Cardiac muscle cell (in vitro differentiated cells and primary cell): ENCODE data around the gene TTLL8. TPM values are rescaled to one million over a fixed set of nuclear protein-coding genes. Genes with fewer than 3 reads are reported as not detected.

Experiments used
- DNase-seq, 2 donors: peaks; one replicate each; pipeline versions ENCODE4 v3.0.0 to v3.0.0-alpha.2; 2010 to 2017; ENCODE audit warnings: low read depth in 1 of 2, low spot score in 1 of 2
- H3K27ac ChIP-seq: fragments of 200-600 bp; sonication (generic); 2 replicates; pipeline ENCODE4 v1.5.1; 2016
- H3K27me3 ChIP-seq: fragments of 200-600 bp; sonication (generic); 2 replicates; pipeline ENCODE4 v1.6.0; 2016; ENCODE audit warnings: control low read depth
- H3K36me3 ChIP-seq: fragments of 200-600 bp; sonication (generic); 2 replicates; pipeline ENCODE4 v1.5.1; 2016; ENCODE audit warnings: control low read depth
- H3K4me1 ChIP-seq: fragments of 200-600 bp; sonication (generic); 2 replicates; pipeline ENCODE4 v1.8.1; 2017; ENCODE audit warnings: low read depth, mild to moderate bottlenecking, mixed run types
- H3K4me3 ChIP-seq: fragments of 200-600 bp; sonication (generic); 2 replicates; pipeline ENCODE4 v1.5.1; 2016; ENCODE audit warnings: mild to moderate bottlenecking
- H3K9me3 ChIP-seq: fragments of 200-600 bp; sonication (generic); 2 replicates; pipeline ENCODE4 v1.5.1; 2017; ENCODE audit warnings: low read depth, mild to moderate bottlenecking, control low read depth
- polyA plus RNA-seq: library from polyadenylated mRNA; unstranded; fragments of >200 nt; fragmentation: Nextera tagmentation; extraction: Ambion mirVana; gene quantifications from 2 replicates; pipeline ENCODE4 v1.2.1, GENCODE V29; 2016
- total RNA-seq: library from RNA; depleted of rRNA; stranded (reverse); fragments of >200 nt; gene quantifications from 2 replicates; pipeline ENCODE4 v1.2.3, GENCODE V29; 2016
- TF ChIP-seq, protein P1 (sequence below): IDR thresholded peaks from 2 replicates; pipeline ENCODE4 v1.5.1; 2012; ENCODE audit warnings: low read depth, mild to moderate bottlenecking, low read length

Gene TTLL8
- total and polyA plus RNA-seq, 2 experiments from 2014 or later = not detected

GRCh38 chr22:50019316-50019715 is 38.8 kb downstream of the TTLL8 start:
- TF ChIP-seq, protein P1, sequence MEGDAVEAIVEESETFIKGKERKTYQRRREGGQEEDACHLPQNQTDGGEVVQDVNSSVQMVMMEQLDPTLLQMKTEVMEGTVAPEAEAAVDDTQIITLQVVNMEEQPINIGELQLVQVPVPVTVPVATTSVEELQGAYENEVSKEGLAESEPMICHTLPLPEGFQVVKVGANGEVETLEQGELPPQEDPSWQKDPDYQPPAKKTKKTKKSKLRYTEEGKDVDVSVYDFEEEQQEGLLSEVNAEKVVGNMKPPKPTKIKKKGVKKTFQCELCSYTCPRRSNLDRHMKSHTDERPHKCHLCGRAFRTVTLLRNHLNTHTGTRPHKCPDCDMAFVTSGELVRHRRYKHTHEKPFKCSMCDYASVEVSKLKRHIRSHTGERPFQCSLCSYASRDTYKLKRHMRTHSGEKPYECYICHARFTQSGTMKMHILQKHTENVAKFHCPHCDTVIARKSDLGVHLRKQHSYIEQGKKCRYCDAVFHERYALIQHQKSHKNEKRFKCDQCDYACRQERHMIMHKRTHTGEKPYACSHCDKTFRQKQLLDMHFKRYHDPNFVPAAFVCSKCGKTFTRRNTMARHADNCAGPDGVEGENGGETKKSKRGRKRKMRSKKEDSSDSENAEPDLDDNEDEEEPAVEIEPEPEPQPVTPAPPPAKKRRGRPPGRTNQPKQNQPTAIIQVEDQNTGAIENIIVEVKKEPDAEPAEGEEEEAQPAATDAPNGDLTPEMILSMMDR = no peak
- no peaks in the 10 kb centered on the region for H3K36me3 ChIP-seq
- no peaks in the 10 kb centered on the region for H3K4me1 ChIP-seq
- H3K27me3 ChIP-seq = peaks cover 55% of the 10 kb centered on the region
- no peak overlapping the region for H3K27ac ChIP-seq
- no peak overlapping the region for H3K4me3 ChIP-seq
- DNase-seq = no peak
- no peaks in the 10 kb centered on the region for H3K9me3 ChIP-seq

DNA sequence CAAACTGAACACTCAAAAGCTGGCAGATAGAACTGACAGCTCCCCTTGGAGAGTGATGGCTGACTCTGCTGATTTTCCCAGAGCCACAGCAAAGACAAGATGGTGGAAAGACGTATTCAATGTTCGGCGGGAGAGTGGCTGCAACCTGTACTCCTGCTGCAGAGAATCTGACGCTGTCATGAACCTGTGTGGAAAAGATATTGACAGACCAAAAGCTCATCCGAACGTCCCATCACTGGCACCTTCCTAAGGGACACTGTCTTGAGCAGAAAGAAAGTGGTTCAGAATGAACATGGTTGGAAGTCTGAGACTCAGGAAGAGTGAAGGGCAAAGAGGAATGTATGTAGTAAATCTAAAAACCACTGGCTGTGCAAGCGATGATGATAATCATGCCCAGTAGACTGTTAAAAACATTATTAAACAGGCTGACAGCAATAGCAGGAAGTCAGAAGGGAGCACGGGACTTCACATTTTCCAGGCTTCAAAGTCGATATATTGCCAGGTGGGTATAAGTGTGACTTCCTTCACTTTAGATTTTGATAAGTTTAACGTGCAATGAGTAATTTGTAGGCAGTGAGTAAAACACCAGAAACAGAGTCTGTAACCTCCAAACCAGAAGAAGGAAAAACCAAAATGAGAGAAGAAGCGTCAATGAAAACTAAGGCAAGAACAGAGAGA is 39.4 kb downstream of the TTLL8 start:
- Histone ChIP-seq H3K4me3 (no peak overlapping the region), H3K9me3 (no peaks in the 10 kb centered on the region), H3K27me3 (peaks cover 60% of the 10 kb centered on the region), H3K36me3 (no peaks in the 10 kb centered on the region), H3K27ac (no peak overlapping the region), H3K4me1 (no peaks in the 10 kb centered on the region)
- no peak for DNase-seq
- TF ChIP-seq, protein P1 = no peak

- no peak for DNase-seq
- TF ChIP-seq, protein P1 = no peak
- Histone ChIP-seq H3K36me3 (no peaks in the 10 kb centered on the region), H3K4me1 (no peaks in the 10 kb centered on the region), H3K4me3 (no peak overlapping the region), H3K9me3 (no peaks in the 10 kb centered on the region), H3K27me3 (peaks cover 69% of the 10 kb centered on the region), H3K27ac (no peak overlapping the region)
Measured at GRCh38 chr22:50017701-50018224, 40.3 kb downstream of the TTLL8 start.

GRCh38 chr22:50016988-50017700 is 41.0 kb downstream of the TTLL8 start:
- no peak for DNase-seq
- Histone ChIP-seq H3K36me3 (no peaks in the 10 kb centered on the region), H3K27ac (no peak overlapping the region), H3K27me3 (peaks cover 73% of the 10 kb centered on the region), H3K4me1 (no peaks in the 10 kb centered on the region), H3K4me3 (no peak overlapping the region), H3K9me3 (no peaks in the 10 kb centered on the region)
- TF ChIP-seq, protein P1 = no peak

GRCh38 chr22:50016308-50016987 is 41.6 kb downstream of the TTLL8 start:
- no peaks in the 10 kb centered on the region for H3K4me1 ChIP-seq
- H3K36me3 ChIP-seq = no peaks in the 10 kb centered on the region
- no peak overlapping the region for H3K27ac ChIP-seq
- TF ChIP-seq, protein P1 = no peak
- no peaks in the 10 kb centered on the region for H3K9me3 ChIP-seq
- no peak for DNase-seq
- H3K4me3 ChIP-seq = no peak overlapping the region
- H3K27me3 ChIP-seq = peaks cover 80% of the 10 kb centered on the region
